Kidney epithelial cell (primary cell): ENCODE results near the gene NDOR1. TPM values are rescaled to one million over a fixed set of nuclear protein-coding genes. Genes with fewer than 3 reads are reported as not detected.

ENCODE experiments used
- DNase-seq: peaks from one replicate; pipeline ENCODE4 v3.0.0-alpha.2; 2010; ENCODE audit warnings: low read depth
- H3K27me3 ChIP-seq: 2 replicates; pipeline ENCODE4 v1.6.0; 2011; ENCODE audit warnings: low read length; ENCODE audit not compliant: control insufficient read depth, insufficient read depth
- H3K36me3 ChIP-seq: 2 replicates; pipeline ENCODE4 v1.5.1; 2011; ENCODE audit warnings: low read length; ENCODE audit not compliant: control insufficient read depth, insufficient read depth
- H3K4me3 ChIP-seq: 2 replicates; pipeline ENCODE4 v1.5.1; 2011; ENCODE audit warnings: low read depth, mild to moderate bottlenecking, control low read depth, low read length
- total RNA-seq: library from RNA; depleted of rRNA; stranded (reverse); fragments of >200 nt; gene quantifications from 2 replicates; pipeline ENCODE4 v1.2.3, GENCODE V29; 2015
- TF ChIP-seq, protein P1 (sequence below): IDR thresholded peaks from 2 replicates; pipeline ENCODE4 v1.5.1; 2011; ENCODE audit warnings: mild to moderate bottlenecking, moderate library complexity, low read length, control low read depth, inconsistent platforms; ENCODE audit not compliant: insufficient read depth, poor library complexity, severe bottlenecking

Gene NDOR1
- total RNA-seq, 1 donor from 2014 or later: 28.6 TPM

DNA sequence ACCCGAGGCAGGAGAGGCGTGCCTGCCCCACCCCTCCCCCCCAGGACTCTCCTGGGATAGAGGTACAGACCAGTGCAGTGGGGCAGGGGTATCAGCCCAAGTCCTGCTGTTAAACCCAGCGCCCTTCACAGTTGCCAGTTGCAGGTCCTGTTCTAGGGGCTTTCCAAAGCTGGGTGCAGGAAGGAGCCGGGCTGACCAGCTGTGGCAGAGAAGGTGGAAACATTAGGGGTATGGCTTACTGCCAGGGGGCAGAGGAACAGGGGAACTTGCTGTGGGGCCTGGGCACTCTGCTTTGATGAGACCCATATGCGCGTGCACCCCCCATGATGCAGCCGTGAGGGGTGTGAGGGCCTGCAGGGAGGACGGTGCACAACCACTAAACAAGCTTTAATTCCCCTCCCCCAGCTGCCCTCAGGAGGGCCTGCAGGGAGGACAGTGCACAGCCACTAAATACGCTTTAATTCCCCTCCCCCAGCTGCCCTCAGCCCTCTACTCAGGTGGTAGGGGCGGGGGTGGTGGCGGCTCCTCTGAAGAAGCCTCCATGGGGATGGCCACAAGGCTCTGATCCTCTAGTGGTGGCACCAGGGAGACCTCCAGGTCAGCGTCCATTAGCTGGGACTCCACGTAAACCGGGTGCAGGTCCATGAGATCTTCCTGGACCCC is 34.9 kb upstream of the NDOR1 start:
- no peaks in the 10 kb centered on the region for H3K36me3 ChIP-seq
- peaks cover 91% of the 10 kb centered on the region for H3K27me3 ChIP-seq
- TF ChIP-seq, protein P1, sequence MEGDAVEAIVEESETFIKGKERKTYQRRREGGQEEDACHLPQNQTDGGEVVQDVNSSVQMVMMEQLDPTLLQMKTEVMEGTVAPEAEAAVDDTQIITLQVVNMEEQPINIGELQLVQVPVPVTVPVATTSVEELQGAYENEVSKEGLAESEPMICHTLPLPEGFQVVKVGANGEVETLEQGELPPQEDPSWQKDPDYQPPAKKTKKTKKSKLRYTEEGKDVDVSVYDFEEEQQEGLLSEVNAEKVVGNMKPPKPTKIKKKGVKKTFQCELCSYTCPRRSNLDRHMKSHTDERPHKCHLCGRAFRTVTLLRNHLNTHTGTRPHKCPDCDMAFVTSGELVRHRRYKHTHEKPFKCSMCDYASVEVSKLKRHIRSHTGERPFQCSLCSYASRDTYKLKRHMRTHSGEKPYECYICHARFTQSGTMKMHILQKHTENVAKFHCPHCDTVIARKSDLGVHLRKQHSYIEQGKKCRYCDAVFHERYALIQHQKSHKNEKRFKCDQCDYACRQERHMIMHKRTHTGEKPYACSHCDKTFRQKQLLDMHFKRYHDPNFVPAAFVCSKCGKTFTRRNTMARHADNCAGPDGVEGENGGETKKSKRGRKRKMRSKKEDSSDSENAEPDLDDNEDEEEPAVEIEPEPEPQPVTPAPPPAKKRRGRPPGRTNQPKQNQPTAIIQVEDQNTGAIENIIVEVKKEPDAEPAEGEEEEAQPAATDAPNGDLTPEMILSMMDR: no peak
- no peak overlapping the region for H3K4me3 ChIP-seq
- DNase-seq: no peak

DNA sequence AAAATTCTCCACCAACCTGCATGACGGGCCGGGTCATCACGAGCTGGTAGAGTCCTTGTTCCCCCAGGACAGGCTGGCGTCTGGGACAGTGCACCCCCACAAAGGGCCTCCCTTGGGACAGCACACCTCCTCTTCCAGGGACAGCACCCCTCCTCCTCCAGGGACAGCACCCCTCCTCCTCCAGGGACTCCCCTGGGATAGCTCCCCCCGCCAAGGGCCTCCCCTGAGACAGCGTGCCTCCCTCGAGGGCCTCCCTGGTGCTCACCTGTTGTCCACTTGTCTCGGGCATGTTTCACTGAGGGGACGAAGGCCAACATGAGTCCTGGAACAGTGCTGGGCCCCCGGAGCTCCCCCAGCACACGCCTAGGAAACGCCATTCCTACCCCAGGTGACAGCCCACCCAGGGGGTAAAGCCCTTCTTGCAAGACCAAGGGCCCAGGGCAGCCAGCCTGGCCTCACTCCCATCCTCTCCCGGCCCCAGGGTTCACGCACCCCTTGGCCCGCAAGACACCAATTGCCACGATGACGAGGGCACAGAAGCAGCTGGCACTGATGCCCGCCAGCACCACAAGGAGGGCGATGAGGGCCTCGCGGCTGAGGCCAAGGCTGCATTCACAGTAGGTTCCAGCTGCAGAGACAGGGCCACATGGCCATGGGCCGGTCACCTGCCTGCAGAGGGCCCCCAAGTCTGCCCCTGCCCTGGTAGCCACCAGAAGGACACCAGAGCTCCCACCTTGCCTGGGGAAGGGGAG is 34.2 kb upstream of the NDOR1 start:
- Histone ChIP-seq H3K27me3 (peaks cover 87% of the 10 kb centered on the region), H3K36me3 (no peaks in the 10 kb centered on the region), H3K4me3 (no peak overlapping the region)
- no peak for DNase-seq
- TF ChIP-seq, protein P1: no peak

DNA sequence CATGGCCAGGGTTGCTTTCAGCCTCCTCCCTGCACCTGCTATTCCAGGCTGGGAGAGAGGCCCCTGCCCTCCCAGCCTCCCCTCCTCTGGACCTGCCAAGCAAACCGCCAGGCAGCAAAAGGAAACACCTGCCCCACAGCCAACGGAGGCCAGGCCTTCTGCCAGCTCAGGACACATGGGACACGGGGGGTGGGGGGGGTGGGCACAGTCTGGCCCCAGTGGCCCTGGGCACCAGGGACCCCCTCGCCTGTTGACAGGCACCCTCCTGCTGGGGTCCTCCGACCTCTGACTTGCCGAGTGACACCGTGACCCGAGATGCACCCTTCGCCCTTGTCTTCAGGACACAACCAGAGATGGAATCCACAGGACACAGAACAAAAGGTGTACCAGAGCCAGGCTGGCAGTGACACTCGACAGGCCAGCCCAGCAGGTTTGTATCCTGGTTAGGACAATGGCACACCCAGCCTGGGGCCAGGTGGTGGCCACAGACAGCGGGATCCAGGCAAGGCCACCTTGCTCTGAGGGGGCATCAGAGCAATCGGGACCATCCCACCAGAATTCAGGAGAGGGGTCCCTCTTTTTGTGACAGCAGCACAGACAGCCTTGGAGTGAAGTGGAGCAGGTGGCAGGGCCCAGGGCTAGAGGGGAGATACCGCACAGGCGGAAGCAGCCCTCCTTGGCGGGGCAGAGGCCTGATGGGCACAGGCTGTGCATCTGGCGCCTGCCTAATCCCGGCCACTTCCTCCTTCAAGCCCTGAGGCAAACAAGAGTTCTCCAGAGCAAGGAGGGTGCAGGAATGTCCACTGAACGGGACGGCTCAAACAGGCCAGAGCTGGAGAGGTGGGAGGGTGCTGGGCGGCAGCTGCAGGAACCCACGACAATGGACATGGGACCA is 32.4 kb upstream of the NDOR1 start:
- Histone ChIP-seq H3K27me3 (peaks cover 69% of the 10 kb centered on the region), H3K4me3 (no peak overlapping the region), H3K36me3 (no peaks in the 10 kb centered on the region)
- no peak for DNase-seq
- TF ChIP-seq, protein P1: no peak

DNA sequence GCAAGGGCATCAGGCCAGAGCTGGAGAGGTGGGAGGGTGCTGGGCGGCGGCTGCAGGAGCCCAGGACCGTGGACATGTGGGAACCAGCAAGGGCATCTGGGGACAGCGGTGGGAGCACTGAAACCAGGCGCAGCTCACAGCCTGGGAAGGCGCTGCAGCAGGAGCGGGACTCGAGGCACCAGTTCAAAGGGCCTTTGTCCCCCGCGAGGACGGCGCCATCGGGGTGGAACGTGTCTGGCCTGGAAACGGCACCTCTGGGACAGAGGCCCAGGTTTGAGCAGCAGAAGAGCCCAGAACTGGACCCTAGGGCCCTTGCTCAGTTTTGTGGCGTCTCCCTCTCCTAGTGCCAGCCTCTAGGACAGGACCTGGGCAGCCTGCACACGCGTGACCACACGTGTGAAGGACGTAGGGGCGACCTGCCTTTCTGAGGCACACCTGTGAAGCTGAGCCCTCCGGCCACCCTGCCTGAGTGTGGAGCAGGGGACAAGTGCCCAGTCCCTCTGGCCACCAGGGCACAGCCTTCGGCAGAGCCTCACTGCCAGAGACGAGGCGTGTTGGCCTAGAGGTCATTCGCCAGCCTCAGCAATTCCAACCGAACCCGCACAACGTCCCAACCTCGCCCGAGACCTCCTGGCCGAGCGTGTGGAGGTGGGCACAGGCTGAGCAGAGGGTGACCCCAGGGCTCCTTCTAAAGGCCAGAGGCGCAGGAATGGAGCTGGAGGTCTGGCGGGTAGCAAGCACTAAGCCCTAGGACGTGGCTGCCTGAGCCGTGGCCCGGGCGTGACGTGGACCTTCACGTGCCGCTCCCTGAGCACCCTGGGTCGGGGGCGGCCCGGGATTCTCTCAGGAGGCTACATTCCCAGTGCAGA is 31.5 kb upstream of the NDOR1 start:
- Histone ChIP-seq H3K4me3 (no peak overlapping the region), H3K36me3 (no peaks in the 10 kb centered on the region), H3K27me3 (peaks cover 62% of the 10 kb centered on the region)
- TF ChIP-seq, protein P1: no peak
- no peak for DNase-seq

DNA sequence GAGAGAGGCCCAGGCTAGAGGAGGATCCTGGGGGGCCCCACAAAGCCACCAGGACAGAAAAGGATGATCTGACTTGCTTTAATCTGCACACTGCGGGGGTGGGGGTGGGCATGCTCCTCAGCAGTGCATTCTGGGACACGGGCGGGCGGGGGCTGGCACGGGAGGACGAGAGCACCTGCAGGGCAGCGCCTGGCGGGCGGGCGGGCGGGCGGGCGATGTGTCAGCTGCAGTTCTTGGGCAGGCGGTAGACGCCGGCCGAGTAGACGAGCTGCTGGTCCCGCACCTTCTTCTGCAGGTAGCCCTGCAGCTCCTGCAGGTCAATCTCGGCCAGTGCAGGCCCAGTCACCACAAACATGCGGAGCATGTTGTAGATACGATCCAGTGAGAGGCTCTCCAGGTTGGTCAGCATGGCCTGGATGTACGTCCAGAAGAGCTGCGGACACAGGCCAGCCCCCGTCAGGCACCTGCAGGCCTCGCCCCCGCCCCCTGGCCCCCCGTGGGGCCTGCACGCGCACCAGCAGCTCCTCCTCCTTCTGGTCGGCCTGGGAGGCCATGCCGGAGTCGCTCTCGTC is 30.7 kb upstream of the NDOR1 start:
- Histone ChIP-seq H3K27me3 (peaks cover 55% of the 10 kb centered on the region), H3K4me3 (no peak overlapping the region), H3K36me3 (no peaks in the 10 kb centered on the region)
- TF ChIP-seq, protein P1: no peak
- DNase-seq: no peak
